ES-I3 (cell line): ENCODE results near the gene HNRNPU.
"Not testable (repeated sequence)": the region's sequence is repeated elsewhere in the genome, so short reads cannot be mapped to it uniquely, and the experiment has no call there.

Experiments
- H3K36me3 ChIP-seq: 2 replicates; pipeline ENCODE4 v1.6.1; 2013; ENCODE audit warnings: mild to moderate bottlenecking, low read length, control low read depth, moderate library complexity; ENCODE audit not compliant: insufficient read depth
- H3K4me1 ChIP-seq: 2 replicates; pipeline ENCODE4 v1.6.1; 2013; ENCODE audit warnings: mild to moderate bottlenecking, control low read depth, low read length; ENCODE audit not compliant: insufficient read depth
- H3K9ac ChIP-seq: 2 replicates; pipeline ENCODE4 v1.6.1; 2013; ENCODE audit warnings: low read depth, mild to moderate bottlenecking, low read length, moderate library complexity
- H3K9me3 ChIP-seq: 2 replicates; pipeline ENCODE4 v1.6.1; 2013; ENCODE audit warnings: mild to moderate bottlenecking, low read length, moderate library complexity; ENCODE audit not compliant: control insufficient read depth, insufficient read depth

The HNRNPU gene

DNA sequence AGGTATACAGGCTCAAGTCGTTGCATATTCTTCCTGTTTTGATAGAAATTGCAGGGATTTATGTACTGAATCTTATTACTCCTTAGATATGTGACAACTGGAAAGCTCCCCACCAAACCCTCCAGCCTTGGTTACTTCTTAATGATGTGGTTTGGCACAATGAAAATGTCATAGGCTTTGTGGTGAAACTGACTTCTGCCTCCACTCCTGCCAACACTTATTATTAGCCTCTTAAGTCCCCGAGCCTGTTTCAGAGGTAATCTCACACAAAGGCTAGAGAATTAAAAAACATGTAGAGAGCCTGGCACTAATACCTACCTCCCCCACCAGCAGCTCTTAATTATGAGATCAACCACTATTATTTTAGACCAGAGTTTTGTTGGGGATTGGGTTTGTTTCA lies 24.7 kb downstream of the HNRNPU start:
- Histone ChIP-seq H3K9me3 (no peaks in the 10 kb centered on the region), H3K4me1 (peaks cover 5% of the 10 kb centered on the region; the same call in 1 of the 2 replicates), H3K36me3 (peaks cover 18% of the 10 kb centered on the region), H3K9ac (no peak overlapping the region)

DNA sequence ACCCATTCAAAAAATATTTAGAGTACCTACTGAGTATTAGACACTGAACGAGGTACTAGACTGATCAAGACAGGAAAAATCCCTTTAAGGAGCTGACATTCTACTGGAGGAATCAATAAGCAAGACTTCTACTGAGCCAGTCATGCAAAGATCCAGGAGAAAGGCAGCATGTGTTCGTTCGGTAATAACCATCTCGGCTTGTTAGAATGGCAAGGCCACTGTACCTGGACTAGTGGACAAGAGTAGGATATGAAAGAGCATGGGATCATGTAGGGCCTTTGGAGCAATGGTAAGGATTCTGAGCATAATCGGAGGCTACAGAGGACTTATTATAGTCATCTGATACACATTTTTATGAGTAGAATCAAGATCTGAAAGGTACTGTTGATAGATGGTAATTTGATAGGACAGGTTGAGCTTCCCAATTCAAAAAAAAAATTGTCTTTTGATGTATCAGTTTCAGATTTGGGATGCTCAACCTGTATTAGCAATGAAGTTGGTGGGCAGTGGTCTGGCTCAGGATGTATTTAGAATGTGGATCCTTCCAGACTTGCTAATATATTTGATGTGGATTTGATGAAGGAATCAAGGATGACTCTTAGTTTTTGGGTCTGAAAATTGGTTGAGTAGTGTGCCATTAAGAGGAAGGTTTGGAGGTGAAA lies 26.6 kb downstream of the HNRNPU start:
- Histone ChIP-seq H3K9ac (0 out of 2 replicates have a peak overlapping the region, but pooled peaks have one; percentile 85), H3K4me1 (peaks cover 5% of the 10 kb centered on the region; the same call in 1 of the 2 replicates), H3K9me3 (no peaks in the 10 kb centered on the region), H3K36me3 (peaks cover 9% of the 10 kb centered on the region; the same call in 1 of the 2 replicates)

- Histone ChIP-seq H3K9ac (peak overlapping the region; percentile 85), H3K36me3 (peaks cover 8% of the 10 kb centered on the region; the same call in 1 of the 2 replicates), H3K4me1 (peaks cover 5% of the 10 kb centered on the region; the same call in 1 of the 2 replicates), H3K9me3 (no peaks in the 10 kb centered on the region)
These were observed 27.8 kb downstream of the HNRNPU start for GRCh38 chr1:244836584-244836983.

- Histone ChIP-seq H3K36me3 (peaks cover 4% of the 10 kb centered on the region; the same call in 1 of the 2 replicates), H3K9ac (peak overlapping the region; percentile 85), H3K9me3 (no peaks in the 10 kb centered on the region), H3K4me1 (peaks cover 5% of the 10 kb centered on the region; the same call in 1 of the 2 replicates)
These were observed 28.2 kb downstream of the HNRNPU start for GRCh38 chr1:244836135-244836521.

- Histone ChIP-seq H3K4me1 (peaks cover 5% of the 10 kb centered on the region; the same call in 1 of the 2 replicates), H3K9ac (peak within 1 kb of the TSS; percentile 95), H3K9me3 (no peaks in the 10 kb centered on the region), H3K36me3 (peaks cover 3% of the 10 kb centered on the region; the same call in 1 of the 2 replicates)
These were observed 28.8 kb downstream of the HNRNPU start, which contains the start of gene COX20 for GRCh38 chr1:244835276-244836134. TSS of gene COX20 (plus strand) at chr1:244835658. CDS start at chr1:244835715, 57 bp downstream.

DNA sequence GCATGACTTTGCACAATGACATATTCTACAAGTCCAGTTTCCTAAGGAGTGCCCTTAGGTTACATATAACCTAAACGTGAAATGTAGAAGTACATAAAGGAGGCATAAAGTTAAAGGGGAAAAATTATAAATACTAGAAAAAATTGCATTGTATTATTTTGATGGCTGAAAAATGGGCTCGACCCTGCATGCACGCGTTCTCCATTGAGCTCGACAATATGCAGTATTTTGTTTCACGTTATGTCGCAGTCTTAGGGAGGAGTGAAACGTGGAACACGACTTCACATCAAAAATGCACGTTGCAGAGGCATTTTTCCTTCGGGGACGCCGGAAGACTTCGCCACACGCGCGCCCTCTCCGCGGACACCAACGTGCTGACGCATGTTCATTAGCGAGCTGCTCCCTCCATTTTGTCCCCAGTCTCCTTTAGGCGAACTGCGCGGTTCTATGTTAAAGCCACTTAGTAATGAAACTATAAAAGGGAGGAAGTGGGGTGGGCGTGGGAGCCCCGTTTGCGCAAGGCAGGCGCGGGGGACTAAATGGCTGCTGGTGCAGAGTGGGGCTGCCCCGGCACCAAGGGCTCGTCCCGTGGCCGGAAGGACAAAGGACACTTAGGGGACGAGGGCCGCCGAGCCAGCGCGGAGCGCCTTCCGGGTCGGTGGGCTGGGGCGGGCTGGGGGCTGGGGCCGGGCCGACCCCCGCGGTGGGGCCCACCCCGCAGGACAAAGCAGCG lies 29.6 kb downstream of the HNRNPU start:
- Histone ChIP-seq H3K36me3 (peaks cover 3% of the 10 kb centered on the region; the same call in 1 of the 2 replicates), H3K4me1 (peaks cover 5% of the 10 kb centered on the region; the same call in 1 of the 2 replicates), H3K9ac (peak overlapping the region; percentile 95), H3K9me3 (no peaks in the 10 kb centered on the region)

DNA sequence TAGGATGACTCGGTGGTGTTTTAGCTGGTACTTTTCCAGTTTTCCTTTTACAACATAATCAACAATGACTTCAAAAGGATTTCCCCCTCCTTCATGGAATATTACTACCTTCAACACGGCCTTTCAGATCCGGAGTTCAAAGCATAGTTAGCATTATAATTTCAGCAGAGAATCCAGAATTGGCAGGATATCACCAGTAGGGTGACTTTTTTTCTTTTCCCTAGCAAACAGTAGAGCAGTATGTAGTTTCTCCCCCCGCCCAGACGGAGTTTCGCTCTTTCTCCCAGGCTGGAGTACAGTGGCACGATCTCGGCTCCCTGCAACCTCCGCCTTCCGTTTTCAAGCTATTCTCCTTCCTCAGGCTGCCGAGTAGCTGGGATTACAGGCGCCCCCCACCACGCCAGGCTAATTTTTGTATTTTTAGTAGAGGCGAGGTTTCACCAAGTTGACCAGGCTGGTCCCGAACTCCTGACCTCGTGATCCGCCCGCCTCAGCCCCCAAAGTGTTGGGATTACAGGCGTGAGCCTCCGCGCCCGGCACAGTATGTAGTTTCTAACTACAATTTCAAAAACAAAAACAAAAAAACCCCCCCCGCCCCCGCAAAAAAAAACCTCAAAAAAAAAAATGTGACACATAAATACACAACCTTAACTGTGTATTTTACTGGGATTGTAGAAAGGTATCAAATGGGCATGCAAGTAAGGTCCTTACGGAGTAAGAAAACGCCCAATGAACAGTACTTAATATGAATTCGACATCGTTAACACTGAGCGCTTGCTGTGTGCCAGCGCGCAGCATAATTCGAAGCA lies 30.4 kb downstream of the HNRNPU start:
- Histone ChIP-seq H3K9ac (peak overlapping the region; percentile 95), H3K9me3 (no peaks in the 10 kb centered on the region), H3K4me1 (peaks cover 5% of the 10 kb centered on the region; the same call in 1 of the 2 replicates), H3K36me3 (peaks cover under 1% of the 10 kb centered on the region; the same call in 1 of the 2 replicates)

DNA sequence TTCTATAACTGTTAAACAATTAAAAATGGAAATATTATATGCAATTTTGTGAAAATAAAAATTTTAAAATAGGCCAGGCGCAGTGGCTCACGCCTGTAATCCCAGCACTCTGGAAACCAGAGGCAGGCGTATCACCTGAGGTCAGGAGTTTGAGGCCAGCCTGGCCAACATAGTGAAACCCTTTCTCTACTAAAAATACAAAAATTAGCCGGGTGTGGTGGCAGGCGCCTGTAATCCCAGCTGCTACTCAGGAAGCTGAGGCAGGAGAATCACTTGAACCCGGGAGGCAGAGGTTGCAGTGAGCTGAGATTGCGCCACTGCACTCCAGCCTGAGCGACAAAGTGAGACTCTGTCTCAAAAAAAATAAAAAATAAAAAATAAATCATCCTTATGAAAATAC lies 31.1 kb downstream of the HNRNPU start:
- not testable (repeated sequence) for H3K36me3 ChIP-seq, H3K4me1 ChIP-seq, H3K9me3 ChIP-seq
- H3K9ac ChIP-seq, result peak overlapping the region; percentile 95

GRCh38 chr1:244830639-244831038 lies 33.7 kb downstream of the HNRNPU start:
- Histone ChIP-seq H3K9me3 (no peaks in the 10 kb centered on the region), H3K4me1 (peaks cover 3% of the 10 kb centered on the region; the same call in 1 of the 2 replicates), H3K36me3 (no peaks in the 10 kb centered on the region), H3K9ac (no peak overlapping the region)

DNA sequence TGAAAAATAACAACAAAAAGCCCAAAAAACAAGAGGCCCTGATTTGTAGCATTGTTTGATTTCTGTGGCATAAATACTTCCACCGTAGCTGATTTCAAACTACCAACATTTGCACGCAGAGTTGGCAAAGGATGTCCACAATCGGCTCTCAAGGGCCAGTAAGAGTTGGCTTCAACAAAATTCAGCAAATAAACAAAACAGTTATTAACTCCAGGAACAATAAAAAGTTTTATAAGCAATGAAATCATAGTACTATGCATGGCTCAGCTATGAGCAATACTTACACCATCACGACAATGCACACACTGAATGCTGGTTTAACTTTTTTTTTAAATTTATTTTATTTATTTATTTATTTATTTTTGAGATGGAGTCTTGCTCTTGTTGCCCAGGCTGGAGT lies 37.6 kb downstream of the HNRNPU start:
- H3K4me1 ChIP-seq, result peaks cover 5% of the 10 kb centered on the region; the same call in 1 of the 2 replicates
- no peak overlapping the region for H3K9ac ChIP-seq
- H3K36me3 ChIP-seq, result no peaks in the 10 kb centered on the region
- H3K9me3 ChIP-seq, result no peaks in the 10 kb centered on the region

GRCh38 chr1:244822878-244823277 lies 41.5 kb downstream of the HNRNPU start:
- Histone ChIP-seq H3K9ac (no peak overlapping the region), H3K9me3 (no peaks in the 10 kb centered on the region), H3K36me3 (no peaks in the 10 kb centered on the region), H3K4me1 (peaks cover 10% of the 10 kb centered on the region)

GRCh38 chr1:244821134-244821533 lies 43.2 kb downstream of the HNRNPU start:
- H3K4me1 ChIP-seq, result peaks cover 10% of the 10 kb centered on the region
- no peak overlapping the region for H3K9ac ChIP-seq
- no peaks in the 10 kb centered on the region for H3K9me3 ChIP-seq
- H3K36me3 ChIP-seq, result no peaks in the 10 kb centered on the region

GRCh38 chr1:244820131-244820530 lies 44.2 kb downstream of the HNRNPU start:
- no peaks in the 10 kb centered on the region for H3K36me3 ChIP-seq
- H3K9ac ChIP-seq, result no peak overlapping the region
- peaks cover 5% of the 10 kb centered on the region for H3K4me1 ChIP-seq
- no peaks in the 10 kb centered on the region for H3K9me3 ChIP-seq
